CD4-positive, alpha-beta T cell treated with Interleukin-12 subunit alpha and Interleukin-12 subunit beta, for 1 hour (primary cell): ENCODE measurements around the gene GRIK4.
A peak's percentile ranks its signal among the peaks of the same experiment; 100 is the strongest.
"Not testable (repeated sequence)": the region's sequence is repeated elsewhere in the genome, so short reads cannot be mapped to it uniquely, and the experiment has no call there.

Source experiments
- DNase-seq: peaks from one replicate; pipeline ENCODE4 v3.0.0-alpha.2; 2020

The GRIK4 gene

DNA sequence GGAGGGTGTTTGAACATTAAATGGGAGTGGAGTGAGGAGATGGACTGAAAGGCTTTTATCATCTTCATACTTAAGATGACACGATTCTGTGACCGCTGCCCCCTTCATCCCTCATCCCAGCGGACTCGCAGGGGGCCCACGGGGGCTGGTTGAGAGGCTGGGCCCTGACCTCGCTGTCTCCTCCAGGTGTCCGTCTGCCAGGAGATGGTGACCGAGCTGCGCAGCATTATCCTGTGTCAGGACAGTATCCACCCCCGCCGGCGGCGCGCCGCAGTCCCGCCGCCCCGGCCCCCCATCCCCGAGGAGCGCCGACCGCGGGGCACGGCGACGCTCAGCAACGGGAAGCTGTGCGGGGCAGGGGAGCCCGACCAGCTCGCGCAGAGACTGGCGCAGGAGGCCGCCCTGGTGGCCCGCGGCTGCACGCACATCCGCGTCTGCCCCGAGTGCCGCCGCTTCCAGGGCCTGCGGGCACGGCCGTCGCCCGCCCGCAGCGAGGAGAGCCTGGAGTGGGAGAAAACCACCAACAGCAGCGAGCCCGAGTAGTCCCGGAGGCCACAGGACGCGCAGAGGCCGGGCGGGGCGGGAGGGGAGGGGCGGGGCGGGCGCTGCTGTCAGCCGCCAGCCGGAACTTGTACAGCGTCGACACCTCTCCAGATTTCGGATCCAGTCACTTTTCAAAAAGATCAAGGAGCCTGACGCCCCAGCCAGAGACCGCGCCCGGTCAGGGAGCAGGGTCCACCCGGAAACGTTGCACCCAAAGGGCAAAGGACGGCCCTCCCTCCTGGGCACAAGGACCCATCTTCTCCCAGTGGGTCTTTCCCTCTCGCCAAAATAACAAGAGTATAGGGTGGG is 474.4 kb downstream of the GRIK4 start:
- peak; percentile 29 for DNase-seq

DNA sequence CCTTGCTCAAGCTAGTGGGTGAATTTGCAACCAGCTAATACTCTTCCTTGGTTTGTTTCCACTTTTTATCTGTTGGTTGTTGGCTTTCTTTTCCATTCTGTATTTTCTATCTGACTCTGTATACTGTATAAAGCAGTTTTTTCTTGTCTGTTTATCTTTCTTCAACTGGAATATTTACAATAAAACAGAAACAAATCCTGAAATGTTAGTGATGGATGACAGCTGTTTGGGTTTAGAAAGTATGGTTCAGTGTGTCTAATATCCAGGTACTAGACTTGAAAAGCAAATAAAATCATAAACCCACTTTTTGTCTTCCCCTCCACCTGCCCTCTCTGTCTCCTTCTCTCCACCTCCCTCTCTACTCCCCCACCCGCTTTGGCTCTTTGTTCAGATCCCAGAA is 477.1 kb downstream of the GRIK4 start:
- DNase-seq = no peak

DNA sequence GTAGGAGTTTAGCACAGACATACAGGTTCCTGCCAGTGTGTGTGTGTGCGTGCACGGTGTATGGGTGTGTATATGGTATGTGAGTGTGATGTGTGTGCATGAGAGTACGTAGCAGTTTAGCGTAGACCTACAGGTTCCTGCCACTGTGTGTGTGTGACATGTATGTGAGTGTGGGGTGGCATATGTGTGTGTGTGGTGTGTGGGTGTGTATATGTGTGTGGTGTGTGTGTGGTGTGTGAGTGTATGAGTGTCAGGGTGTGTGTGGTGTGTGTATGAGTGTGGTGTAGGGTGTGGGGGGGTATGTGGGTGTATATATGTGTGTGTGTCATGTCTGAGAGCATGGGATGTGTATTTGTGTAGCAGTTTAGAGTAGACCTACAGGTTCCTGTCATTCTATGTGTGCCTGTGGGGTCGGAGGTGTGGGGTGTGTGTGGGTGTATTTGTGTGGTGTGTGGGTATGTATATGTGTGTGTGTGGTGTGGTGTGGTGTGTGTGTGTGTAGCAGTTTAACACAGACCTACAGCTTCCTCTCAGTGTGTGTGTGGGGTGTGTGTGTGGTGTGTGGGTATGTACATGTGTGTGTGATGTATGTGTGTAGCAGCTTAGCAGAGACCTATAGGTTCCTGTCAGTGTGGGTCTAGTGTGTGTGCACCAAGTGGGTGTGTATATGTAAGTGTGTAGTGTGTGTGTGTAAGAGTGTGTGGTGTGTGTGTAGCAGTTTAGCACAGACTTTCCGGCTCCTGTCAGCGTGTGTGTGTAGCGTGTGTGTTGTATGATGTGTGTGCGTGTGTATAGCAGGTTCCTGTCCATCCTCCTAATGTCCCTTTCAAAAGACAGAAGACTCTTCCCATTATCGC is 480.5 kb downstream of the GRIK4 start:
- DNase-seq = no peak

DNA sequence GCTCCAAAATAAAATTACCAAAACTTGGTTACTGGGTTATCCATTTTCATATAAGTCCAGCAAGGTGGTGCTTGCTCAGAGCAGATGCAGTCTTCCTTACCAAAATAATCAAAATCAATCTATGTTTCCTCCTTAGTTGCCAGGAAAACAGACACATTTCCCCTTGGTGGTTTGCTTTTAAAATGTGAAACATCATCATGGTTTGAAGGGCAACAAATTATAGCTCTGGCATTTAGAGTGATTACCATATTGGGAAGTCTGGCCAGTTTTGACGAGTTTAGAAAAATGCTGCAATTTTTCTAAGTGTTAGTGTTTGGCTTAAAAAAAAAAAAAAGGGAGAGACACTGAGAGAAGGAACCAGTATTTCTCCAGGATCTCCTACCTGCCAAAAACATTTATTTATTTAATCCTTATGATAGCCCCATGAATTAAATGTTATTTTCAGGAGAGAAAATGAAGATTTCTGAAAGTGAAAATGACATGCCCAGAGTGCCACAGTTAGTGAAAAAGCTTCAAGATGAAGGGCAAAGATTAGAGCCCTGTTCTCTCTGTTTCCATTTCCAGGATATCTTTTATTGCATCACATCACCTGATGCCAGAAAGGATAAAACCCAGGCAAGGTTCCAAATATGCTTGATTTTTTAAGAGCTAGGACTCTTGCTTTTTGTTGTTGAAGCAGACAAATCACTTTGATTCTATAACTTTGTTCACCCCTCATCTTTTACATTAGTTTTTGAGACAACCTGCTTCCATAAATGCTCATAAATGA is 482.7 kb downstream of the GRIK4 start:
- DNase-seq = no peak

DNA sequence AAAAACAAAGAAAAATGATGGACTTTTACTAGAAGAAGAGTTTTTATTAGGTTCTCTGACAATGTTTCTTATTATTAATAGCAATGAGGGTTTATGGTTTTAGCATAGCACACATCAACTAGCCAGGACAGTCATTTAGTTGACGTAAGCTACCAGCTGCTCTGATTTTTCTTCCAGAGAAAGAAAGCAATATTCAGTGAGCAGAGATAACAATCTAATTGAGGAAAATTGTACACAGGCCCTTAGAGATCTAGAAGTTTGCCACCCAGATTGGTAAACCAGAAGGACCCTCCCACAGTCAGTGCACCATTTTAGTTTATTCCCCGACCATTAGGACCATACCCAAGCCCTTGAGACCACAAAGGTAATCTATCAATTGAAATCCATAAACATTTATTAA is 483.6 kb downstream of the GRIK4 start:
- DNase-seq = no peak

DNA sequence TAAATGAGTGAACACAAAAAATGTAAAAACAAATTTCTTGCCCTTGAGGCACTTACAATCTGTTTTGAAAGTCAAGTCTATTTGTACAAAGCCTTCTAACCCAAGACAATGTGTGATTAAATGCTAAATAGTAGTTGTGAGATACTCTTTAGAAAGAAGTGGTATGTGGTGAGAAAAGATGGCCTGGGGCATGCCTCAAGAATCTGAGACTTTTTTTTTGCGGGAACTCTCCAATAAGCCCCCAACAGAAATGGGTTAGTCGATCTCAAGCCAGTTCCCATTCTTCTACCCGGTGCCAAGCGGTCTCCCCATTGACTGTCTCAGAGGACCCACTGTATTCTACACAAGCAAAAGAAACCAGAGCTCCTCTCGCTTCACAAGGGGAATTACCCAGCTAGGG is 485.4 kb downstream of the GRIK4 start:
- DNase-seq = no peak

DNA sequence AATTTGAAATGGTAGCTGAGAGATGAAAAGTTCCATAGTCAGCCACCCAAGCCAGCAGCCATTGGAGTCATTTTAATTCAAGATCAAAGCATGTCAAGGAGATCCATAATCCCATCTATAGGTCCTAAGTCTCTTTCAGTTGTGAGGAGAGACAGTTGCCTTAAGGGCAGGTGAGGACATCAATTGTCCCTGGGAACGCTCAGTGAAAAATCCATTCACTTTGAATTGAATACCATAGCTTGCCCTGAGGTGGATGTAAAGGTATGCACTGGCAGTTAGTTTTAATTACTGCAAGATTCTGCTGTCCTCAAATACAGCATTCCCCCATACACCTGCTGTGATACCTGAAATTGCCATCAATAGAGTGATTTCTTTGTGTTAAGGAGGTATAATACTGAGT is 487.0 kb downstream of the GRIK4 start:
- no peak for DNase-seq

DNA sequence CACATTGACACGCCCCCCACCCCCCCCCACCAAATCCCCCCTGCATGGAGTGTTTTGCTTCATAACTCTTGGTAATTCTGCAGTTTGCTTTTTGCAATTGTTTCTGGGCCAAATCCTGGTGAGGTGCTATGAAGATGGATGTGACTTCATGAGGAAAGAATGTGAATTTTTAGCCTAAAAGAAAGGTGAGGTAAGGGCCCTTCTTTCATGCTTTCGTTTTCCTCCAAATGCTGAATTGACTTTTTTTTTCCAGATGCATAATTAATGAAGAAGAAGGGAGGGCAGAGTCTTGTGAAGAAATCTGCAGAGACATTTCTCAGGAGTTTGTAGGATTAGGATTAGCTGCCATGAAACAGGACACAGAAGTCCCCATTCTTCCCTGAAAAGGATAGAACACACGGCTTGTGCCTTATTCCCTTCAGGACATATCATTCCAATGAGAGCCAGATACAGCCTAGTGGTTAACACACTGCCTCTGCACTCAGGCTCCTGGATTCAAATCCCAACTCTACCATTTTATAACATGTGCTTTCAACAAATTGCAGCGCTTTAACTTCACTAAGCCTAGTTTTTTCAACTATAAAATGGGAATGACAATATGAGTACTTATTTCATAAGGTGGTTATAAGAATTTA is 492.8 kb downstream of the GRIK4 start:
- DNase-seq = no peak

DNA sequence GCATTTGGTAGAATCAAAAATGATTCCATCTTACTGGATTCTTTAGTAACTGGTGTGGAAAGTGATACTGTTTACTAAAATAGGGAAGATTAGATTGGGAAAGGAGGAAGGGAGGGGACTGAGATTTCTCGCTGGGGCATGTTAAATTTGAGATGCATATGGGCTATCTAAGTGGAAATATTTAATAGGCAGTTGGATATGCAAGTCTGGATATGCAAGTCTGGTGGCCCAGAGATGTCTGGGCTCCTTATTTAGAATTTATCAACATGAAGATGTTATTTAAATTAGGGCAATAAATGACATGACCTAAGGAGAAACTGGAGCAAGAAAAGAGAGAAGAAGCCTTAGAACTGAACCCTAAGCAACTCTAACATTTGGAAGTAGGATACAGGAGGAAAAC is 495.4 kb downstream of the GRIK4 start:
- DNase-seq = no peak

DNA sequence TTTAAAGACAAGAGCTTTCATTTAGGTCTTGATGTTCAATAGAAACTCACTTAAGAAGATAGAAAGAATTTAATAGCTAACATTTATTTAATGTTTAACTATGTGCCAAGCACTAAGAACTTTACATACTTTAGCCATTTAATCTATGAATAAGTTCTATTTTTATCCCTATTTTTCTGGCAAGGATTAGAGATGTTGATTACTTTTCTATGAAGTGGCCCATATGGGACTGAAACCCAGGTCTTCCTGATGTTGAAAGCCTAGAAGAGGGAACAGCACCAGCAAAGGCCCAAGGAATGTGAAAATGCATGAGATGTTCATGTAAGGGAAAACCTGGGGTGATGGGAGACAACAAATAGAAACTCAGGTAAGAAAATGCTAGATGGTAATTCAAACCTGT is 497.0 kb downstream of the GRIK4 start:
- no peak for DNase-seq

DNA sequence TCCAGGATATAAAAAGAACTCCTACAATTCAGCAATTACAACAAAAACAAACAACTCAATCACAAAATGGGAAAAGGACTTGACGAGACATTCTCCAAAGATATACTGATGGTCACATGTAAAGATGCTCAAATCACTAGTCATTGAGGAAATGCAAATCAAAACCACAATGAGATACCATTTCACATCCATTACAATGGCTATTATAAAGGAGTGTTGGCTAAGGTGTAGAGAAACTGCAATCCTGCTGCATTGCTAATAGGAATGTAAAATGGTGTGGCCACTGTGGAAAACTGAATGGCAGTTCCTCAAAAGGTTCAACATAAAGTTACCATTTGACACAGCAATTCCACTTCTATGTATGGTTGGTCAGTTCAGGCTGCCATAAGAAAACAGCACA is 500.5 kb downstream of the GRIK4 start:
- DNase-seq = no peak

DNA sequence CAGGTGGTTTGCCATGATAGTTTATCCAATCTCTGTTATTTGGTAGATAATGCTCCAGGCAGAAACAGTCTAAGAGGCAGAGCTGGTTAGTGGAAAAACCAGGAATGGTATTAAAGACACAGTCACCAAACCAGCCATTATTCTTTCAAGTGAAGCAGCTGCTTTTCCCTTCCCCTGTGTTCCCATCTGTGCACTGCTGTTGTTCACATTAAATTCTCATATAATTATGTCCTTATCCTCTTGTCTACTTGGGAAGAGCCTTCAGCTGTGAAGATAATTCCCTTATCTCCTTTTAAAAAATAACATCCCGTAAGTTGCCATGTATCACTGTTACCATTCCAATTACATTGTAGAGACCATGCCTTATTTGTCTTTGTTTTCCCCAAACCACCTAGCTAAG is 507.2 kb downstream of the GRIK4 start:
- DNase-seq = no peak

DNA sequence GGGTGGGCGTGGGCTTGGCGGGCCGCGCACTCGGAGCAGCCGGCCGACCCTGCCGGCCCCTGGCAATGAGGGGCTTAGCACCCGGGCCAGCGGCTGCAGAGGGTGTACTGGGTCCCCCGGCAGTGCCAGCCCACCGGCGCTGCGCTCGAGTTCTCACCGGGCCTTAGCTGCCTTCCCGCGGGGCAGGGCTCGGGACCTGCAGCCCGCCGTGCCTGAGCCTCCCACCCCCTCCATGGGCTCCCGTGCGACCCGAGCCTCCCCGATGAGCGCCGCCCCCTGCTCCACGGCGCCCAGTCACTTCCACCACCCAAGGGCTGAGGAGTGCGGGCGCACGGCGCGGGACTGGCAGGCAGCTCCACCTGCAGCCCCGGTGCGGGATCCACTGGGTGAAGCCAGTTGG is 510.2 kb downstream of the GRIK4 start:
- DNase-seq = not testable (repeated sequence)

DNA sequence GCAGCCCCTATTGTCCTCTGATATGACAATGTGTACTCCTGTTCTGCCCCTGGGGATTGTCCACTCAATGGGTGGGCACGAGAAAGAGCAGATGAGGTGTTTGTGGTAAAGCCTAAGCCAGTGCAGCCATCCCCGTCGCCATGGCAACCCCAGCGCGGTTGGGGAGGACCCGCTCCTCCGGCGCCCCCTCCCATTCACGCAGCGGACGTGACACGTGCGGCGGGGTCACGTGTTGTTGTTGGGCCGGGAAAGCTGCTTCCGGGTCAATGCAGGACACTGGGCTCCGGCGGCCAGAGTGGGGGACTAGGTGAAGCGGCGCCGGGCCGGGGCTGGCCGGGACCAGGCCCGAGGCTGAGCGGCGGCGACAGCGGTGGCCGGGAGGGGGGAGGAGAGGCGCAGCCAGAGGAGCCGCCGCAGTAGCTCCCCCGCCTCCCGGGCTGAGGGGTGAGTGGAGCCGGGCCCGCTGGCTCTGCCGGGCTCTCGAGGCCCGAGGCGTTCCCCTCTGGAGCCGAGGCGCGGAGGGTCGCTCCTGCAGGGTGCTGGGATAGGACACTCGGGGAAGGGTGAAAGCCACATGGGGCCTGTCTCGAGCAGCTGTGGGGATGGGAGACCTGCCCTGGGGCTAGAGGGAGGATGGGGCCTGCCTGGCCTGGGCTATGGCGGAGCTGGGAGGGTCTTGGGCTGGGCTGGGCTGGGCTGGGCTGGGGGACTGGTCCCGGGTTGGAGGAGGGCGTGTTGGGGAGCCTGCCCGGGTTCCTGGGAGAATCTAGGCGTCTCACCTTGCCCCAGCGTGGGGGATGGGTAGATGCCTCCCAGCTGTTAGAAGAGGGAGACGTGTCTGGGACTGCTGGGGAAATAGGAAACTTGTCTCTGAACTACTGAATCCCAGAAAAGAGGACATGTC is 512.6 kb downstream of the GRIK4 start, which contains the start of gene TBCEL:
TSS of gene TBCEL (plus strand) at position 255 of the 904 bp plus-strand sequence. CDS start 21,589 bp downstream, outside the sequence.
- DNase-seq = peak; percentile 84

DNA sequence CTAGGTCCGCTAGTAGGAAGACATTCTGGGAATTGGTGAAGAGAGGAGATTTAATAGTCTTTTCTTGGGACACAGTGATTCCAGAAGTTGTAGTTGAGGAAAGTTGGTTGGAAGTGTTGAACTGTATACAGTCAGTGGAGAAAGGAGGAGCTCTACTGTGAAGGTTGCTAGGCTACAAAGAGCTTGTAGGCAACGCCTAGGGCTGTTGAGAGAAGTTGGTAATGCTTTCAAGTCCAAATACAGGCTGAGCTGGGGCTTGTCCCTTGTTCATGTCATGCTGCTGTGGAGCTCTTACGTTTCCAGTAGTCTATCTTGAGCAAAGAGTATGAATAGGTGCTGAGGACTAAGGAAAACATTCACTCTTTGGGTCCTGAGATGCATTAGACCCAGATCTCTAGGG is 513.4 kb downstream of the GRIK4 start:
- DNase-seq = no peak

DNA sequence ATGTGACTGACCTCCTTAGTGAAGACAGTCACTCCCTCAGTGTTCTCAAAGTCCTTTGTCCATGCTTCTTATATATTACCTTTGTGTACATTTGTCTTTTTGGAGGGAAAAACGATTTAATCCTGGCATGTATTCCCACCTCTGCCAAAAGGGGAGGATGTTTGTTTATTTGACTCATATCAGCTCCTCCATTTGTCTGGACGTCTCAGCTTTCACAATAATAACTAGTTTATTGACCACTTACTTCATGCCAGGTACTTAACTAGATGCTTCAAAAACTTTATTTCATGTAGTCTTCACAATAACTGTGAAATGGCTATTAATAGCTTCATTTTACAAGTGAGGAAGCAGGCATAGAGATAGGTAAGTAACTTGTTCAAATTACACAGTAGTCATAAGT is 517.6 kb downstream of the GRIK4 start:
- DNase-seq = no peak

DNA sequence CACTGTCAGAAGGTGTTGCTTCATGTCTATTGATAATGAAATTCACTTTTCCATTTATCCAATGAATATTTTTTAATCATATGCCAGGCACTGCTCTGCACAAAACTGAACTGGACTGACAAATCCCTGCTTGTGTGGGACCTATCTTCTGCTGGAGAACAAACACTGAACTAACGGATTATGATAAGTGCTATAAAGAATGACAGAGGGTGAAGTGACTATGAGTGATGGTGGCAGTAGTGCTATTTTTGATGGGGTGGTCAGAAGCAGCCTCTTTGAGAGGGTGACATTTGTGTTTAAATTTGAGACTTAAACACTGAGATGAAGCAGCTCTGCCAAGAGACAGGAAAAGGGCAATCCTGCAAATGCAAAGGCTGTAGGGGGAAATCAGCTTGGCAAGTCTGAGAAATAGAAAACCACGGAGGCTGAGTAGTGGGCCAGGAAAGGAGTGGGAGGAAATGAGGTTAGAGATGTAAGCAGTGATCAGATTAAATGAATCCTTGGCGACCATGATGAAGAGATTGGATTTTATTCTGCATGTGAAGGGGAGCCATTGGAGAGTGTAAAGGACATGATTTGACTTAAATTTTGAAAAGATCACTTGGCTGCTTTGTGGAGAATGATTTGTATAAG is 518.4 kb downstream of the GRIK4 start:
- no peak for DNase-seq

DNA sequence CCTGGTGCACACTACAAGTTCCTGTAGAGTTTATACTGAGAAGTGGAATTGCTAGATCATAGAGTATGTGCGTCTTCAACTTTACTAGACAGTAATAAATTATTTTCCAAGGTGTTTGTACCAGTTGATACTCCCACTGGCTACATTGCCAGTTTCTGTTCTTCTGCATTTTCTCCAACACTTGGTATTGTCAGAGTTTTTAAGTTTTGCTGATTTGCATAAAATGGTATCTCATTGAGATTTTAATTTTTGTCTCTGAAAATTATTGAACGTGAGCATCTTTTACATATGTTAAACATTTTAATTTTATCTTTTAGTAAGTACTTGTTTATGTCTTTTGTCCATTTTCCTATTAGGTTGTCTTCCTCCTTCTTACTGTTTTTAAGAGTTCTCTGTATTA is 519.6 kb downstream of the GRIK4 start:
- no peak for DNase-seq

DNA sequence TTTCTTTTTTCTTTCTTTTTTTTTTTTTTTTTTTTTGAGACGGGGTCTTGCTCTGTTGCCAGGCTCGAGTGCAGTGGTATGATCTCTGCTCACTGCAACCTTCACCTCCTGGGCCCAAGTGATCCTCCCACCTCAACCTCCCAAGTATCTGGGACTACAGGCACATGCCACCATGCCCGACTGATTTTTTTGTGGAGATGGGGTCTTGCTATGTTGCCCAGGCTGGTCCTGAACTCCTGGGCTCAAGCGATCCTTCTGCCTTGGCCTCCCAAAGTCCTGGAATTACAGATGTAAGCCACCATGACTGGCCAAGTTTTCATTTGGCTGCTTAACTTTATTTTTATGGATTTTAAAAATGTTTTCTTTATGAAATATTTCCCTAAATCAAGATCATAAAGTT is 520.1 kb downstream of the GRIK4 start:
- not testable (repeated sequence) for DNase-seq

DNA sequence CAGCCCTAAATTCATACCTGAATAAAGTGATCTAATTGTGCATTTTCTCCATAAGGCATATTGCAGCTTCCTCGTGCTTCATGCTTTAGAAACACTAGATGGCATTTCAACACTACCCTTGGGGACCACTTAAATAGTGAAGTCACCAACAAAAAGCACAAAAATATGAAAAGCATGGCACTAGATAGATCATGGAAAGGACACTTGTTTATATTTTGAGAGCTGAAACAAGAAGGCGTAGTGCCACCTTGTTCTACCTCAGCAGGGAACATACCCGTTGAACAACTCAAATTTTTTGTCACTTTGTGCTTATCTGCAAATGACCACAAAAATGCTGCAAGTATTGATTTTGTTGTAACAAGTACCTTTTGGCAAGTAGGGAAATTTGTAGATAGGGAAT is 521.0 kb downstream of the GRIK4 start:
- DNase-seq = no peak

DNA sequence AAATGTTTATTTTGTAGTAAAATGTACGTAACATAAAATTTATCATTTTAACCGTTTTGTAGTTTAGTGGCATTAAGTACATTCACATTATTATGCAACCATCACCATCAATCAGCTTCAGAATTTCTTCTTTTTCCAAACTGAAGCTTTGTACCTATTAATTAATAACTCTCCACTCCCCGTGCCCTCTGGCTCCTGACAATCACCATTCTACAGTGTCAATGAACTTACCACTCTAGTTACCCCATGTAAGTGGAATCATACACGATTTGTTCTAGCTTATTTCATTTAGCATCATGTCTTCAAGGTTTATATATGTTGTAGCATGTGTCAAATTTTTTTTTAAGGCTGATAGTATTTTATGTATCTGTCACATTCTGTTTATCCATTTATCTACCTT is 522.1 kb downstream of the GRIK4 start:
- DNase-seq = no peak
